Stimulated activated CD8-positive, alpha-beta memory T cell treated with anti-CD3 and anti-CD28 coated beads, Interleukin-12 subunit alpha, Interleukin-12 subunit beta, amount 100 ng/mL, for 4 hours (primary cell): Measurements from ENCODE around the gene MBOAT2.
"Not testable (repeated sequence)": the region's sequence is repeated elsewhere in the genome, so short reads cannot be mapped to it uniquely, and the experiment has no call there.

Experiments
- DNase-seq: peaks from one replicate; pipeline ENCODE4 v3.0.0-alpha.2; 2020; ENCODE audit warnings: low read depth

Gene MBOAT2

GRCh38 chr2:8956774-8957173, 46.7 kb downstream of the MBOAT2 start:
- DNase-seq, result no peak

DNA sequence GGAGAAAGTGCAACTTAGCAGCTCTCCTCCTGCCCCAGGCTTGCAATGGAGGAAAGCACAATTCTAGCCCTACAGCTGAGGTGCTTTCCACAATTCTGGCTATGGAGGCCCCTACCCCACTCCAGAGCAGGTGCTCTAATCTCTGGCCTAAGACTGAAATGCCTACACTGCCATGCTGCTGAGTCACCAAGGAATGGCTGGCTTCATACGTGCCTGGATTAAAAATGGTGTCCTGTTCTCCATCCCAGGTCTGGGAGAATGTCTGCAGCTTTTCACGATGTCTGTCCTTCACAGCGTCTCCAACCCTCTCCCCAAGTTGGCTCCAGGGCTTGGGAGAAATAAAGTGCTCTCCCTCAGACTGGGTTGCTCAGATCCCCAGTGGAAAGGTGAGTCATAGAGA, 48.5 kb downstream of the MBOAT2 start:
- no peak for DNase-seq

DNA sequence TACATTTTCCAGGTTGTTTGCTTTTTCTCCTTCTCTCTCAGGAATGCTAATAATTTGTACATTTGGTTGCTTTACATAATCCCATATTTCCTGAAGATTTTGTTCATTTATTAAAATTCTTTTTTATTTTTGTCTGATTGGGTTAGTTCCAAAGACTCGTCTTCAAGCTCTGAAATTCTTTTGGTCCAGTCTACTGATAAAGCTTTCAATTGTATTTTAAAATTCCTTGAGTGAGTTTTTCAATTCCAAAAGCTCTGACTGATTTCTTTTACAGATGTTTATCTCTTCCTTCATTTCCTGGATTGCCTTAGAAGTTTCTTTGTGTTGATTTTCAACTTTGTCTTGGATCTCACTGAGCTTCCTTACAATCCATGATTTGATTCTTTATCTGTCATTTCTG, 50.0 kb downstream of the MBOAT2 start:
- no peak for DNase-seq

DNA sequence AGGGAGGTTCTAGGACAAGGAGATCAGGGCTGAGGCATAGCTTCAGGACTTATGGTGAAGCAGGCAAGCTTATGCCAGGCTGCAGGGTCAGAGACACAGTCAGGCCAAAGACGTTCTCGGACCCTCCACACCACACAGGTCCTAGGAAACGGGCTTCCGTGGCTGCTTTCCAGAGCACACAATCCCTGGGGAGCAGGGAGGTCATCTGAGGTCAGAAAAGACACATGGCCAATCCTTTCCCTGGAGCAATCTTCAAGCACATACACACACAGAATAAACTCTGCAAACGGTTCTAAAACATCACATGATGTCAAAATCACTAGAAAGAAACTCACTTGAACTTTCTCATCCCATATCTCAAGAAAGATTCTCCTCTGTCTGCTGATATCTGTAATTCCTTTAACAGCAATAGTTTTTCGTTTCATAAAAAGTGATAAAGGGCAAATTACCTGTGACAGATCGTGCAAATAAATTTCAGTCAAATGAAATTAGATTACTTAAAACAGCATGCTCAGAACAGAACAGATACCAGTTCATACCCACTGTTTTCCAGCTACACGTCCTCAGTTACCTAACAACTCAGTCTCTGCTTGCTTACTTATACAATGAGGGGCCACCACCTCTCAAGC, 63.9 kb downstream of the MBOAT2 start:
- no peak for DNase-seq

DNA sequence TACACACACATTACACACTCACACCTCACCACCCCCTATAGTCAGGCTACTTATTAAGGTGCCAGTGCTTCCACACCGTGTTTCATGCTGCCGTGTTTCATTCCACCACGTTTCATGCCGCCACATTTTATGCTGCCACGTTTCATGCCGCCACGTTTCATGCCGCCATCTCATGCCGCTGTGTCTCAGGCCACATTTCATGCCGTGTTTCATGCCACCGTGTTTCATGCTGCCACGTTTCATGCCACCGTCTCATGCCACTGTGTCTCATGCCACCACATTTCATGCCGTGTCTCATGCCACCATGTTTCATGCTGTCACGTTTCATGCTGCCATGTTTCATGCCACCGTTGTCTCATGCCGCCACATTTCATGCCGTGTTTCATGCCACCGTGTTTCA, 65.1 kb downstream of the MBOAT2 start:
- DNase-seq, result no peak

- DNase-seq, result no peak
These were observed 67.5 kb downstream of the MBOAT2 start for GRCh38 chr2:8935982-8936381.

GRCh38 chr2:8934338-8934737, 69.1 kb downstream of the MBOAT2 start:
- no peak for DNase-seq

DNA sequence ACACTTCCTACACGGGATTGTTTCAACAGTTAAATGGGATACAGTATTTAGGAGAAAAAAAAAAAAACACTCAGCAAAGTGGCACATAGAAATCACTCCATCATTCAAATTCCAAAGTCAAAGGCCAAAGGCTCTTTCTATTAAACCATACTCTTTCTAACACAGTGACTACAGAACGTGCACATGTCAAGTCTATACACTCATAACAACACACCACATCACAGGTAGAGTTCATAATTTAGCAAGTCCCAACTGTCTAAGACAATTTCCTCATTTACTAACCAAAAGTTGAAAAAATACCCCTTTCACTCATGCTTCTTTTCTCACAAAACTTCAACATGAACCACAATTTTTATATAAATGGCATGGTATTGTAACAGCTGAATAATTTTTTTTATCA, 70.8 kb downstream of the MBOAT2 start:
- no peak for DNase-seq

DNA sequence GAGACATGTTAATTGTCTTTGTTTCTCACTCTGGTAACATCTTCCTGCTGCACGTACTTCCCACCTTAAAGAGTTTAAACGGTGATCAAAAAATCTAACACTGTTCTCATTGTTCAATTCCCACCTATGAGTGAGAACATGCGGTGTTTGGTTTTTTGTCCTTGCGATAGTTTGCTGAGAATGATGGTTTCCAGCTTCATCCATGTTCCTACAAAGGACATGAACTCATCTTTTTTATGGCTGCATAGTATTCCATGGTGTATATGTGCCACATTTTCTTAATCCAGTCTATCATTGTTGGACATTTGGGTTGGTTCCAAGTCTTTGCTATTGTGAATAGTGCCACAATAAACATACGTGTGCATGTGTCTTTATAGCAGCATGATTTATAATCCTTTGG, 73.3 kb downstream of the MBOAT2 start:
- not testable (repeated sequence) for DNase-seq

DNA sequence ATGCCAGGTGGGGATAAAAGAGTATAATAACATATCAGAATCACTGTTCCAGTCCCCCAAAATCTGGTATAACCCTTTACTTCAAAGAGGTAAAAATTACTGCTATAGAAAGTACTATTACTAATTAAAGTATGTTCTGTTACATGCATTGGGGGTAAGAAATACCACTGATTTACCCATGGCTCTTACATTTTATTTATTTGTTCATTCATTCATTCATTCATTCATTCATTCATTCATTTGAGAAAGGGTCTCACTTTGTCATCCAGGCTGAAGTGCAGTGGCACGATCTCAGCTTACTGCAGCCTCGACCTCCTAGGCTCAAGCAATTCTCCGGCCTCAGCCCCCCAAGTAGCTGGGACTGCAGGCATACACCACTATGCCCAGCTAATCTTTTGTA, 74.4 kb downstream of the MBOAT2 start:
- DNase-seq, result no peak

DNA sequence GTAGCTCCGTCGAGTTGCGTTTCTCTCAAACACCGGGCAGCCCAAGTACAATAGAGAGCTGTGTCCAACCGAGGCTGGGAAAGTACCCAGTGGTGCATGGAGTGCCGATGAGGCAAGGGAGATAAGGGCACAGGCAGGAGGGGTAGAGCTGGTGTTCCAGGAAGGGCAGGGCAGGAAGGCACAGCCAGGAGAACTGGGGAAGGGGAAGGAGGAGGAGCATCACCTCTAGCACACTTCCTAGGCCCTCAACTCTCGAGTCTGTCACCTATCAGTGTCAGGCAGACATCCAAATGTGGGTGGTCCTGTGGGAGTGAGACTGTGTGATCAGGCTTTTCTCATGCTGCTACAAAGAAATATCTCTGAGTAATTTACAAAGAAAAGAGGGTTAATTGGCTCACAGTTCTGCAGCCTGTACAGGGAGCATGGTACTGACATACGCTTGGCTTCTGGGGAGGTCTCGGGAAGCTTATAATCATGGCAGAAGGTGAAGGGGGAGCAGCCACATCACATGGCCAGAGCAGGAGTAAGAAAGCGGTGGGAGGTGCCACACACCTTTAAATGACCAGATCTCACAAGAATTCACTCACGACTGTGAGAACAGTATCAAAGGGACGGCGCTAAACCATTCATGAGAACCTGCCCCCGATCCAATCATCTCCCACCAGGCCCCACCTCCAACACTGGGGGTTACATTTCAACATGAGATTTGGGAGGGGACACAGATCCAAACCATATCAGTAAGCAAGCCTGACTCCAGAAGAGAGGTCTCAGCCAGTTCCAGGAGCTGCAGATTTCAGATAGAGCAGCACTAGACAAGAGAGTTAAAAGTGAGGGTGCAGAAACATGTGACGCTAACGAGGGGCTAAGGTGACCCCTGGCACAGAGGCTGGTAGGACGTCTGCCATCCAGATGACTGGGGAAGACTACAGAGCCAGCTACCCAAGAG, 75.7 kb downstream of the MBOAT2 start:
- DNase-seq, result no peak

DNA sequence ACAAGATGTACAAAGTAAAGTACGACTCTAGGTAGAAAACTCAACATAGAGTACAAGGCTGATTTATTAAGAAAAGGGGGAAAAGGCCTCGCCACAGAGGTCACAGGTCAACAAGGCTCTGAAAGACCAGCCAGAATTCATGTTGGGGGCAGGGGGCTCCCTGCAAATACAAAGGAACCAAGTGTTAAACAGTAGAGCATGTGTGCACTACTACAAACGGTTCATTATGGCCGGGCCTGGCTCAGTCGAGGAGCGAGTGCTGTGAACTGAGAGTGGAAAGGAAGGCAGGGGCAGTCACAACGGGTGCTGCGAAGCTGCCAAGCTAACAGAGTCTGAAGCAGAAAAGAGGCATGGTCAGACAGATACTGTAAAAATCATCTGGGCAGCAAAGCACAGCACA, 77.1 kb downstream of the MBOAT2 start:
- DNase-seq, result no peak

GRCh38 chr2:8925411-8925810, 78.1 kb downstream of the MBOAT2 start:
- no peak for DNase-seq

- no peak for DNase-seq
These were observed 80.3 kb downstream of the MBOAT2 start for GRCh38 chr2:8923183-8923582.

- DNase-seq, result no peak
These were observed 81.1 kb downstream of the MBOAT2 start for GRCh38 chr2:8922431-8922830.

- DNase-seq, result no peak
These were observed 85.1 kb downstream of the MBOAT2 start for GRCh38 chr2:8918412-8918811.

GRCh38 chr2:8915941-8916340, 87.5 kb downstream of the MBOAT2 start:
- DNase-seq, result no peak

DNA sequence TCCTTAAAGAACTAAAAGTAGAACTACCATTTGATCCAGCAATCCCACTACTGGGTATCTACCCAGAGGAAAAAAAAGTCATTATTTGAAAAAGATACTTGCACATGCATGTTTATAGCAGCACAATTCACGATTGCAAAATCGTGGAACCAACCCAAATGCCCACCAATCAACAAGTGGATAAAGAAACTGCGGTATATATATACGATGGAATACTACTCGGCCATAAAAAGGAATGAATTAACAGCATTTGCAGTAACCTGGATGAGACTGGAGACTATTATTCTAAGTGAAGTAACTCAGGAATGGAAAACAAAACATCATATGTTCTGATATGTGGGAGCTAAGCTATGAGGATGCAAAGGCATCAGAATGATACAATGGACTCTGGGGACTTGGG, 89.7 kb downstream of the MBOAT2 start:
- DNase-seq, result not testable (repeated sequence)

DNA sequence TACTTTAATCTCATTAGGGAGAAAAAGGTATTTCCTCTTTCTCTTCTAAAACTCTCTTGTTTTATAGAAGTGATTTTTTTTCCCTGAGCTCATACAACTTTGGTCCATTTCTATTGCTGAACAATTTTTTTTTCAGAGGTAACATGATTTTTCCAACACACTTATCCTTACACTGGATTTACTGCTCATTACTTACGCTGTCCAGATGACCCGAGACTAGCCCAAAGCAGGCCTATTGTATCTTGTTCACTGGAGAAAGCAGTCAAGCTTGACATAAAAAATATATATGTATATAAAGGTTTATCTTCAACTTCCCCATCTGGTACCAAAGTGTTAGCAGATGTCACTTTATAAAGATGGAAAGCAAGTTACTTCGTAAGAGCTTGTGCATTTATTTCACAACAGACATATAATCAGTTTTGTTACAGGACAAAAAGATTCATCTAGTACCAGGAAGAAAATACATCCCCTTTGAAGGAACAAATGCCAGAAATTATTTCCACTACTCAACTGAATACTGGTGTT, 95.7 kb downstream of the MBOAT2 start:
- no peak for DNase-seq

GRCh38 chr2:8903924-8904323, 99.6 kb downstream of the MBOAT2 start:
- DNase-seq, result not testable (repeated sequence)

GRCh38 chr2:8902757-8903156, 100.7 kb downstream of the MBOAT2 start:
- not testable (repeated sequence) for DNase-seq

DNA sequence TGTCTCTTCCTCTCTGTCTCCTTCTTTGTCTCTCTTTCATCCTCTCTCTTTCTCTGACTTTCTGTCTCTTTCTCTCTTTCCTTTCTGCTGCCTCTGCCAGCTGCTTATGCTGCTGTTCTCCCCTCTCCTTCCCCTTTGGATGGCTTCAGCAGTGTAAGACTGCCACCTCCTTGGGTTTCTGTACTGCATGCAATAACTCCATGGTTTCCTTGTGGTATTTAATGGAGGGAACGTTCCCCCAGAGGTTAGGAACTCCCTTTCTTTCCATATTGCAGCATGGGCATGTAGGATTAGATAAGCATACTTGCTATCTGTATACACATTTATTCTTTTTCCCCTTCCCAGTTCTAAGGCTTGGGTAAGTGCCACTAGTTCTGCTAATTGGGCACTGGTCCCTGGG, 106.3 kb downstream of the MBOAT2 start:
- DNase-seq, result not testable (repeated sequence)

DNA sequence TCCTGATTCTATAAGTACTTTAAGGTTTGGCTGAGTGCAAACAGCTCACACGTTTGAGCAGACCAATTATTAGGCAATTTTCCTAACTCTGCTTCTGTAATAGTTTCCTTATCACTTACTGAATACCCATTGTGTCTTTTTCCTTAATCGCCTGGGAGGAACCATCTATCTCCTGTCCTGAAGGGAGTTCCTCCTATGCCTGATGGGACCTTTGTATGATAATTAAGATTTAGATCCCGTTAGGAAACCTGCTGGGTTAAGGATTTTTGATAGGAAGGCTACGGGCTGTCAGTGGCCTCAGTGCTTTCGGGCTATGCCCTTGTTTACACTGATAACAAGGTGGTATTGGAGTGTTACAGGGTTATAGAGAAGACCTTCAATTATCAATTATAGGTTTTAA, 106.8 kb downstream of the MBOAT2 start:
- not testable (repeated sequence) for DNase-seq
